ENCODE results near the gene DUT. TPM values are rescaled to one million over a fixed set of nuclear protein-coding genes. Genes with fewer than 3 reads are reported as not detected.

DUT gene
- total and polyA plus RNA-seq, 2 experiments from 2014 or later = 88.8 to 198 TPM

GRCh38 chr15:48388016-48388851, 57.0 kb downstream of the DUT start:
- Histone ChIP-seq H3K27ac (no peak overlapping the region), H3K9me3 (ENCODE audit: low read depth) (no peaks in the 10 kb centered on the region), H3K36me3 (no peaks in the 10 kb centered on the region), H3K27me3 (peaks cover 12% of the 10 kb centered on the region), H3K4me3 (no peak overlapping the region), H3K4me1 (ENCODE audit: low read depth) (peaks cover 8% of the 10 kb centered on the region)
- peak in 1 of 2 donors; percentile 55 for DNase-seq (ENCODE audit: low read depth in 1 of 2, low spot score in 1 of 2)
- no peak for TF ChIP-seq CTCF (IDR thresholded peaks at IDR 0.05; ENCODE audit: low read depth, low read length)

DNA sequence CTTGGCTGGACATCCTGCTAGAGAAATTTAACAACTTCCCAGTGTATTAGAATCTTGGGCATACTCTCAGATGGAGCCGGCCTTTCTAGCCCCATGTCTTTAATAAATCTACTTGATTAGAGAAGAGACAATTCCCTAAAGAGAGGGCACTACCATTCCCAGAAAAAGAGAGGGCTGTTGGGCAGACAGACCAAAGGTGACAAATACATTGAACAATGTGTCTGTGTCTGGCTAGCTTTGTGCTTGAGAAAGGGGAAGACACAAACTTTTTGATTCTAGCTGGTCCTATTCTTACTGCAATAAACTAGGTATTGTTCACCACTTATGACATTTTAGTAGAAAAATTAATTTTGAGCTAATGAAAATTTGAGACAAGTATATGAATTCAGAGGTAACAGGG, 57.7 kb downstream of the DUT start:
- H3K27me3 ChIP-seq = peaks cover 12% of the 10 kb centered on the region
- TF ChIP-seq CTCF (IDR thresholded peaks at IDR 0.05; ENCODE audit: low read depth, low read length) = no peak
- no peaks in the 10 kb centered on the region for H3K9me3 ChIP-seq (ENCODE audit: low read depth)
- H3K27ac ChIP-seq = no peak overlapping the region
- H3K36me3 ChIP-seq = no peaks in the 10 kb centered on the region
- DNase-seq (ENCODE audit: low read depth in 1 of 2, low spot score in 1 of 2) = no peak
- H3K4me3 ChIP-seq = no peak overlapping the region
- peaks cover 8% of the 10 kb centered on the region for H3K4me1 ChIP-seq (ENCODE audit: low read depth)

DNA sequence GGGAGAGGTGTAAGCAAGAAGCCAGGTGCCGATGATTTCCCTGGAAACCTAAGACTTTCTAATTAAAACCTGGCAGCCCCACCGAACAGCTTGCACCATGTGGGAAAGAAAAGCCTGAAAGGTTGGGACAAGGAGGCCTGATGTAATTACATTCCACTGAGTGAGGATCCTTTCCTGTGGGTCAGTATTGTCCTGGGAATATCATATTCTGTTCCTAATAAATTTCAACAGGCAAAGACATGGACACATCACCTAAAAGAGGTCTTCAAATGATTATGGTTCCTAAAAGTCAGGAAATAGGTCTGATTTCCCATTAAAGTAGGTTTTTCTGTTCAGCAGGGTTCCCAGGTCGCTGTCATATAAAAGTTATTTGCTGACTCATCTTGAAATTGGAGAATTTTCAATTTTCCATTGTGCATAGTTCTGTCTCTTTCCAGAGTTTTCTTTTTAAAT, 58.5 kb downstream of the DUT start:
- H3K36me3 ChIP-seq = no peaks in the 10 kb centered on the region
- no peaks in the 10 kb centered on the region for H3K9me3 ChIP-seq (ENCODE audit: low read depth)
- peaks cover 7% of the 10 kb centered on the region for H3K27me3 ChIP-seq
- H3K4me1 ChIP-seq (ENCODE audit: low read depth) = peaks cover 8% of the 10 kb centered on the region
- DNase-seq (ENCODE audit: low read depth in 1 of 2, low spot score in 1 of 2) = peak in 1 of 2 donors; percentile 60
- TF ChIP-seq CTCF (IDR thresholded peaks at IDR 0.05; ENCODE audit: low read depth, low read length) = no peak
- no peak overlapping the region for H3K4me3 ChIP-seq
- no peak overlapping the region for H3K27ac ChIP-seq

- DNase-seq (ENCODE audit: low read depth in 1 of 2, low spot score in 1 of 2) = no peak
- peaks cover 17% of the 10 kb centered on the region for H3K4me1 ChIP-seq (ENCODE audit: low read depth)
- TF ChIP-seq CTCF (IDR thresholded peaks at IDR 0.05; ENCODE audit: low read depth, low read length) = no peak
- no peak overlapping the region for H3K4me3 ChIP-seq
- H3K9me3 ChIP-seq (ENCODE audit: low read depth) = no peaks in the 10 kb centered on the region
- no peak overlapping the region for H3K27ac ChIP-seq
- no peaks in the 10 kb centered on the region for H3K36me3 ChIP-seq
- peaks cover 7% of the 10 kb centered on the region for H3K27me3 ChIP-seq
Observed at GRCh38 chr15:48391950-48392349, 60.7 kb downstream of the DUT start.

- peak in 1 of 2 donors; percentile 85 for DNase-seq (ENCODE audit: low read depth in 1 of 2, low spot score in 1 of 2)
Observed at GRCh38 chr15:48392356-48392755, 61.1 kb downstream of the DUT start.

More at GRCh38 chr15:48392356-48392755, 61.1 kb downstream of the DUT start:
- peaks cover 7% of the 10 kb centered on the region for H3K27me3 ChIP-seq
- H3K27ac ChIP-seq = no peak overlapping the region
- no peaks in the 10 kb centered on the region for H3K9me3 ChIP-seq (ENCODE audit: low read depth)
- no peaks in the 10 kb centered on the region for H3K36me3 ChIP-seq
- no peak overlapping the region for H3K4me3 ChIP-seq
- TF ChIP-seq CTCF (IDR thresholded peaks at IDR 0.05; ENCODE audit: low read depth, low read length) = no peak
- H3K4me1 ChIP-seq (ENCODE audit: low read depth) = peaks cover 17% of the 10 kb centered on the region

Other genes starting within 250 kb of the DUT start
- not detected in 2 replicates for gene SLC24A5, start 210.4 kb upstream of the DUT start, total RNA-seq
- gene SLC24A5, start 210.4 kb upstream of the DUT start, polyA plus RNA-seq = 0.05 TPM in 1 of 2 replicates, not detected in the other
- 64.4 and 143 TPM in 2 replicates for gene MYEF2, start 153.1 kb upstream of the DUT start, total RNA-seq
- 35.5 and 57.3 TPM in 2 replicates for gene MYEF2, start 153.1 kb upstream of the DUT start, polyA plus RNA-seq
- gene CTXN2, start 139.8 kb upstream of the DUT start, total RNA-seq = not detected in 2 replicates
- gene CTXN2, start 139.8 kb upstream of the DUT start, polyA plus RNA-seq = 0.06 TPM in 1 of 2 replicates, not detected in the other
- 0.04 TPM in 1 of 2 replicates, not detected in the other for gene SLC12A1, start 125.1 kb upstream of the DUT start, total RNA-seq
- gene SLC12A1, start 125.1 kb upstream of the DUT start, polyA plus RNA-seq = not detected in 2 replicates